GM18858 (cell line): ENCODE measurements around the gene ASB18.

Source experiments
- ATAC-seq: cut with Tn5 transposase; IDR thresholded peaks from one replicate; pipeline ENCODE4 v1.9.1; 2021; ENCODE audit not compliant: unreplicated experiment

The ASB18 gene

GRCh38 chr2:236209996-236210395, 54.2 kb downstream of the ASB18 start:
- ATAC-seq = no peak

GRCh38 chr2:236209535-236209934, 54.7 kb downstream of the ASB18 start:
- ATAC-seq = no peak

GRCh38 chr2:236208019-236208926, 55.9 kb downstream of the ASB18 start:
- ATAC-seq = no peak

GRCh38 chr2:236207472-236207871, 56.7 kb downstream of the ASB18 start:
- ATAC-seq = no peak

GRCh38 chr2:236205867-236206645, 58.1 kb downstream of the ASB18 start:
- no peak for ATAC-seq

GRCh38 chr2:236204953-236205352, 59.3 kb downstream of the ASB18 start:
- ATAC-seq = no peak

- ATAC-seq = no peak
Measured at GRCh38 chr2:236200378-236200777, 63.8 kb downstream of the ASB18 start.

GRCh38 chr2:236196366-236196765, 67.8 kb downstream of the ASB18 start:
- ATAC-seq = no peak

- ATAC-seq = no peak
Measured at GRCh38 chr2:236195726-236196125, 68.5 kb downstream of the ASB18 start.

GRCh38 chr2:236194786-236195185, 69.4 kb downstream of the ASB18 start:
- no peak for ATAC-seq

GRCh38 chr2:236193026-236193425, 71.2 kb downstream of the ASB18 start:
- ATAC-seq = no peak

- ATAC-seq = no peak
Measured at GRCh38 chr2:236190674-236191073, 73.5 kb downstream of the ASB18 start.

- ATAC-seq = no peak
Measured at GRCh38 chr2:236184701-236185100, 79.5 kb downstream of the ASB18 start.

GRCh38 chr2:236180831-236181453, 83.3 kb downstream of the ASB18 start:
- no peak for ATAC-seq

GRCh38 chr2:236180076-236180816, 84.0 kb downstream of the ASB18 start:
- no peak for ATAC-seq

- no peak for ATAC-seq
Measured at GRCh38 chr2:236179236-236180075, 84.8 kb downstream of the ASB18 start.

GRCh38 chr2:236178890-236179235, 85.3 kb downstream of the ASB18 start:
- ATAC-seq = no peak

GRCh38 chr2:236177967-236178889, 86.0 kb downstream of the ASB18 start:
- no peak for ATAC-seq

- ATAC-seq = no peak
Measured at GRCh38 chr2:236177604-236177966, 86.6 kb downstream of the ASB18 start.
